ENCODE results near the gene MZB1. TPM values are rescaled to one million over a fixed set of nuclear protein-coding genes. Genes with fewer than 3 reads are reported as not detected.

MZB1 gene
- total and polyA plus RNA-seq, 2 of the 13 experiments (the other 11 are each of a cell fraction or from before 2014, with no cell fraction given), result 0.31 to 0.40 TPM

- no peak for FAIRE-seq
- TF ChIP-seq ZNF782 (CRISPR knock-in tag; IDR thresholded peaks at IDR 0.05; ENCODE audit: borderline replicate concordance) (no peak), ZNF567 (CRISPR knock-in tag; IDR thresholded peaks at IDR 0.05; ENCODE audit: borderline replicate concordance) (no peak), ARHGAP35 (CRISPR knock-in tag; IDR thresholded peaks at IDR 0.05; ENCODE audit: borderline replicate concordance) (no peak), ZNF382 (CRISPR knock-in tag; IDR thresholded peaks at IDR 0.05; ENCODE audit: borderline replicate concordance) (no peak), BCL3 (CRISPR knock-in tag; IDR thresholded peaks at IDR 0.05) (no peak), BATF2 (CRISPR knock-in tag; IDR thresholded peaks at IDR 0.05) (no peak), ZFP37 (CRISPR knock-in tag; IDR thresholded peaks at IDR 0.05; ENCODE audit: borderline replicate concordance) (no peak), CTCF (CRISPR knock-in tag; IDR thresholded peaks at IDR 0.05) (peak; percentile 47), STAT5B (CRISPR knock-in tag; IDR thresholded peaks at IDR 0.05) (no peak), STAG1 (CRISPR knock-in tag; IDR thresholded peaks at IDR 0.05) (peak; percentile 21; the same call in 1 of the 2 replicates), ZNF777 (CRISPR knock-in tag; IDR thresholded peaks at IDR 0.05) (no peak)
- no peak for ATAC-seq
- WGBS (ENCODE audit: low lambda C conversion rate), result 81% methylated on average over 9 of the region's 9 CpGs
- H3K9ac ChIP-seq (ENCODE audit: insufficient read depth, low read depth, low read length), result no peak overlapping the region
- H2AFZ ChIP-seq (ENCODE audit: low read length), result no peak overlapping the region
- intact Hi-C loops (cut with micrococcal nuclease; ENCODE audit: unreplicated experiment) (loop anchor here (5.0 kb wide), 1 partner anchor 143 kb away; the partner anchor contains the start of gene UBE2D2), in situ Hi-C loops (cut with HindIII; ENCODE audit: extremely low pct_ligation_motif_present, low pct_unique_long_range_greater_than_20kb) (loop anchor here (5.0 kb wide), 1 partner anchor 98 kb away; no protein-coding TSS in a partner anchor)
- H3K4me2 ChIP-seq (ENCODE audit: low read depth, low read length), result no peak overlapping the region
- no peaks in the 10 kb centered on the region for H3K79me2 ChIP-seq (ENCODE audit: insufficient read depth, low read length)
- H3K27me3 ChIP-seq (ENCODE audit: control insufficient read depth in 1 of 2, insufficient read depth in 2 of 2, low read length in 2 of 2), result no peaks in the 10 kb centered on the region
- no TSS peak for BruUV-seq (replicated peaks)
- no peak overlapping the region for H3K27ac ChIP-seq (ENCODE audit: extremely low read length, insufficient read depth, low read length)
- peaks cover 39% of the 10 kb centered on the region for H3K4me1 ChIP-seq (ENCODE audit: insufficient read depth, low read length)
- no peak overlapping the region for H3K4me3 ChIP-seq (replicated peaks in 1 of 3; ENCODE audit: insufficient read depth in 1 of 3, low read depth in 2 of 3, low read length in 3 of 3)
- peaks cover 0 to 3% of the 10 kb centered on the region in 2 experiments; a peak in 3 of 5 replicates for H3K36me3 ChIP-seq (replicated peaks in 1 of 2; ENCODE audit: control insufficient read depth in 1 of 2, insufficient read depth in 2 of 2, low read length in 2 of 2)
- ChIA-PET POLR2A (interaction anchor here (1.3 to 1.7 kb wide), 2 partner anchors 20 to 84 kb away, joined by 3 to 4 read pairs; partner anchors contain the start of gene DNAJC18), CTCF (ENCODE audit: low intra/inter-chr PET ratio, low total read pairs) (no interaction called here)
- no peaks in the 10 kb centered on the region for H3K9me3 ChIP-seq (ENCODE audit: low read length)
- H4K20me1 ChIP-seq (ENCODE audit: insufficient read depth, low read length), result no peaks in the 10 kb centered on the region
- no peak for DNase-seq (ENCODE audit: low spot score)
Measured at GRCh38 chr5:139419226-139420192, 29.8 kb upstream of the MZB1 start.
